Measurements from ENCODE around the gene DHX36. TPM values are rescaled to one million over a fixed set of nuclear protein-coding genes. Genes with fewer than 3 reads are reported as not detected.

Gene DHX36
- total and polyA plus RNA-seq, 2 experiments from 2014 or later: 24.8 to 38.2 TPM

GRCh38 chr3:154241496-154241895 lies 82.8 kb downstream of the DHX36 start:
- H3K9me3 ChIP-seq (ENCODE audit: low read depth): no peaks in the 10 kb centered on the region
- H3K4me1 ChIP-seq (ENCODE audit: low read depth): no peaks in the 10 kb centered on the region
- TF ChIP-seq CTCF (IDR thresholded peaks at IDR 0.05; ENCODE audit: low read depth, low read length): no peak
- DNase-seq (ENCODE audit: low read depth in 1 of 2, low spot score in 1 of 2): no peak
- H3K4me3 ChIP-seq: no peak overlapping the region
- no peak overlapping the region for H3K27ac ChIP-seq
- no peaks in the 10 kb centered on the region for H3K36me3 ChIP-seq
- no peaks in the 10 kb centered on the region for H3K27me3 ChIP-seq

GRCh38 chr3:154240235-154240634 lies 84.1 kb downstream of the DHX36 start:
- DNase-seq (ENCODE audit: low read depth in 1 of 2, low spot score in 1 of 2): no peak
- Histone ChIP-seq H3K9me3 (ENCODE audit: low read depth) (no peaks in the 10 kb centered on the region), H3K4me1 (ENCODE audit: low read depth) (no peaks in the 10 kb centered on the region), H3K27ac (no peak overlapping the region), H3K36me3 (no peaks in the 10 kb centered on the region), H3K27me3 (no peaks in the 10 kb centered on the region), H3K4me3 (no peak overlapping the region)
- TF ChIP-seq CTCF (IDR thresholded peaks at IDR 0.05; ENCODE audit: low read depth, low read length): no peak

- H3K4me1 ChIP-seq (ENCODE audit: low read depth): no peaks in the 10 kb centered on the region
- H3K4me3 ChIP-seq: no peak overlapping the region
- no peak for TF ChIP-seq CTCF (IDR thresholded peaks at IDR 0.05; ENCODE audit: low read depth, low read length)
- H3K9me3 ChIP-seq (ENCODE audit: low read depth): no peaks in the 10 kb centered on the region
- no peaks in the 10 kb centered on the region for H3K36me3 ChIP-seq
- no peaks in the 10 kb centered on the region for H3K27me3 ChIP-seq
- H3K27ac ChIP-seq: no peak overlapping the region
- no peak for DNase-seq (ENCODE audit: low read depth in 1 of 2, low spot score in 1 of 2)
Measured at GRCh38 chr3:154236331-154236730, 88.0 kb downstream of the DHX36 start.

GRCh38 chr3:154235330-154235729 lies 89.0 kb downstream of the DHX36 start:
- no peak for TF ChIP-seq CTCF (IDR thresholded peaks at IDR 0.05; ENCODE audit: low read depth, low read length)

GRCh38 chr3:154229217-154229590 lies 95.1 kb downstream of the DHX36 start:
- Histone ChIP-seq H3K27ac (no peak overlapping the region), H3K9me3 (ENCODE audit: low read depth) (no peaks in the 10 kb centered on the region), H3K27me3 (peaks cover 20% of the 10 kb centered on the region), H3K36me3 (no peaks in the 10 kb centered on the region), H3K4me1 (ENCODE audit: low read depth) (no peaks in the 10 kb centered on the region), H3K4me3 (no peak overlapping the region)
- TF ChIP-seq CTCF (IDR thresholded peaks at IDR 0.05; ENCODE audit: low read depth, low read length): no peak
- DNase-seq (ENCODE audit: low read depth in 1 of 2, low spot score in 1 of 2): no peak

More at GRCh38 chr3:154235330-154235729, 89.0 kb downstream of the DHX36 start:
- Histone ChIP-seq H3K4me3 (no peak overlapping the region), H3K27ac (no peak overlapping the region), H3K4me1 (ENCODE audit: low read depth) (no peaks in the 10 kb centered on the region), H3K9me3 (ENCODE audit: low read depth) (no peaks in the 10 kb centered on the region), H3K27me3 (peaks cover 6% of the 10 kb centered on the region), H3K36me3 (no peaks in the 10 kb centered on the region)
- DNase-seq (ENCODE audit: low read depth in 1 of 2, low spot score in 1 of 2): no peak

All from cardiac muscle cell (in vitro differentiated cells and primary cell).